Ishikawa (cell line): ENCODE measurements around the gene SYP.

Experiments used
- CEBPB ChIP-seq: IDR thresholded peaks from 2 replicates; pipeline ENCODE4 v1.6.1; 2012
- CREB1 ChIP-seq: IDR thresholded peaks from 2 replicates; pipeline ENCODE4 v1.6.1; 2012; ENCODE audit warnings: low read depth
- EGR1 ChIP-seq: IDR thresholded peaks from 2 replicates; pipeline ENCODE4 v1.6.1; 2012
- MAX ChIP-seq: IDR thresholded peaks from 2 replicates; pipeline ENCODE4 v1.6.1; 2012
- RAD21 ChIP-seq: IDR thresholded peaks from 2 replicates; pipeline ENCODE4 v1.6.1; 2012; ENCODE audit warnings: low read depth
- TCF12 ChIP-seq: IDR thresholded peaks from 2 replicates; pipeline ENCODE4 v1.6.1; 2012; ENCODE audit warnings: low read depth
- TEAD4 ChIP-seq: IDR thresholded peaks from 2 replicates; pipeline ENCODE4 v1.6.1; 2012
- USF1 ChIP-seq: IDR thresholded peaks from 2 replicates; pipeline ENCODE4 v1.6.1; 2012

GRCh38 chrX:49209434-49210251 lies 9.7 kb upstream of the SYP start:
- TF ChIP-seq RAD21 (no peak), EGR1 (no peak), USF1 (no peak), CEBPB (no peak), TCF12 (no peak), MAX (no peak), TEAD4 (no peak), CREB1 (no peak)
